GM18907 (cell line): Measurements from ENCODE around the gene ERP27.
A peak's percentile ranks its signal among the peaks of the same experiment; 100 is the strongest.

ENCODE experiments used
- ATAC-seq: cut with Tn5 transposase; IDR thresholded peaks from one replicate; pipeline ENCODE4 v1.9.1; 2021; ENCODE audit warnings: mild to moderate bottlenecking, moderate library complexity; ENCODE audit not compliant: unreplicated experiment

The ERP27 gene

GRCh38 chr12:14938301-14938700 is at the start of gene ERP27:
TSS of gene ERP27 (minus strand) at chr12:14938537. CDS start at chr12:14938508, 29 bp downstream.
- ATAC-seq, result no peak

- no peak for ATAC-seq
Observed at GRCh38 chr12:14988035-14988434, 49.7 kb upstream of the ERP27 start.

GRCh38 chr12:14986449-14986848 is 48.1 kb upstream of the ERP27 start:
- ATAC-seq, result no peak

- ATAC-seq, result no peak
Observed at GRCh38 chr12:14984766-14985285, 46.5 kb upstream of the ERP27 start.

GRCh38 chr12:14984036-14984435 is 45.7 kb upstream of the ERP27 start:
- no peak for ATAC-seq

GRCh38 chr12:14982991-14983390 is 44.7 kb upstream of the ERP27 start:
- ATAC-seq, result no peak

GRCh38 chr12:14982562-14982961 is 44.2 kb upstream of the ERP27 start:
- ATAC-seq, result no peak

- ATAC-seq, result no peak
Observed at GRCh38 chr12:14981049-14981448, 42.7 kb upstream of the ERP27 start.

- ATAC-seq, result no peak
Observed at GRCh38 chr12:14979468-14979867, 41.1 kb upstream of the ERP27 start.

GRCh38 chr12:14976658-14977057 is 38.3 kb upstream of the ERP27 start:
- no peak for ATAC-seq

- no peak for ATAC-seq
Observed at GRCh38 chr12:14975457-14975856, 37.1 kb upstream of the ERP27 start.

- no peak for ATAC-seq
Observed at GRCh38 chr12:14974633-14975032, 36.3 kb upstream of the ERP27 start.

GRCh38 chr12:14972816-14973215 is 34.5 kb upstream of the ERP27 start, which contains the start of gene PDE6H:
TSS of gene PDE6H (plus strand) at chr12:14973042. CDS start at chr12:14978013, 4,971 bp downstream.
- ATAC-seq, result no peak

- ATAC-seq, result no peak
Observed at GRCh38 chr12:14970473-14970872, 32.1 kb upstream of the ERP27 start.

- ATAC-seq, result no peak
Observed at GRCh38 chr12:14968478-14968877, 30.1 kb upstream of the ERP27 start.

GRCh38 chr12:14965221-14965620 is 26.9 kb upstream of the ERP27 start:
- no peak for ATAC-seq

GRCh38 chr12:14964406-14964805 is 26.1 kb upstream of the ERP27 start:
- no peak for ATAC-seq

- no peak for ATAC-seq
Observed at GRCh38 chr12:14963520-14963919, 25.2 kb upstream of the ERP27 start.

GRCh38 chr12:14962797-14963196 is 24.5 kb upstream of the ERP27 start:
- ATAC-seq, result no peak

- no peak for ATAC-seq
Observed at GRCh38 chr12:14962153-14962539, 23.8 kb upstream of the ERP27 start.

- peak; percentile 74 for ATAC-seq
Observed at GRCh38 chr12:14961466-14962152, 23.3 kb upstream of the ERP27 start, which contains the start of gene ARHGDIB. TSS of gene ARHGDIB (minus strand) at chr12:14961601. CDS start at chr12:14950712, 10,889 bp downstream.

GRCh38 chr12:14960548-14961465 is 22.5 kb upstream of the ERP27 start:
- ATAC-seq, result peak; percentile 43
